Measurements from ENCODE around the gene WRNIP1. TPM values are rescaled to one million over a fixed set of nuclear protein-coding genes. Genes with fewer than 3 reads are reported as not detected.

Gene WRNIP1
- total RNA-seq, 1 experiment from 2014 or later = 85.9 TPM

GRCh38 chr6:2740581-2740980, 24.6 kb upstream of the WRNIP1 start:
- DNase-seq (ENCODE audit: low spot score) = no peak

GRCh38 chr6:2741756-2742155, 23.4 kb upstream of the WRNIP1 start:
- DNase-seq (ENCODE audit: low spot score) = no peak

- DNase-seq (ENCODE audit: low spot score) = no peak
These were observed 21.6 kb upstream of the WRNIP1 start for GRCh38 chr6:2743280-2744208.

- DNase-seq (ENCODE audit: low spot score) = peak; percentile 30
These were observed 20.9 kb upstream of the WRNIP1 start for GRCh38 chr6:2744209-2744771.

GRCh38 chr6:2744778-2745177, 20.4 kb upstream of the WRNIP1 start:
- DNase-seq (ENCODE audit: low spot score) = no peak

- DNase-seq (ENCODE audit: low spot score) = no peak
These were observed 19.9 kb upstream of the WRNIP1 start for GRCh38 chr6:2745246-2745645.

GRCh38 chr6:2746557-2747061, 18.6 kb upstream of the WRNIP1 start:
- no peak for DNase-seq (ENCODE audit: low spot score)

GRCh38 chr6:2748183-2748582, 17.0 kb upstream of the WRNIP1 start:
- DNase-seq (ENCODE audit: low spot score) = no peak

- peak; percentile 48 for DNase-seq (ENCODE audit: low spot score)
These were observed 15.1 kb upstream of the WRNIP1 start for GRCh38 chr6:2749969-2750600.

GRCh38 chr6:2750832-2751231, 14.4 kb upstream of the WRNIP1 start, which contains the start of gene MYLK4:
TSS of gene MYLK4 (minus strand) at chr6:2750922. CDS start at chr6:2749294, 1,628 bp downstream.
- DNase-seq (ENCODE audit: low spot score) = no peak

GRCh38 chr6:2751871-2752270, 13.3 kb upstream of the WRNIP1 start:
- no peak for DNase-seq (ENCODE audit: low spot score)

GRCh38 chr6:2752477-2753109, 12.6 kb upstream of the WRNIP1 start:
- no peak for DNase-seq (ENCODE audit: low spot score)

- DNase-seq (ENCODE audit: low spot score) = no peak
These were observed 12.1 kb upstream of the WRNIP1 start for GRCh38 chr6:2753110-2753489.

GRCh38 chr6:2753743-2754142, 11.4 kb upstream of the WRNIP1 start:
- no peak for DNase-seq (ENCODE audit: low spot score)

GRCh38 chr6:2754393-2754792, 10.8 kb upstream of the WRNIP1 start:
- no peak for DNase-seq (ENCODE audit: low spot score)

- no peak for DNase-seq (ENCODE audit: low spot score)
These were observed 10.3 kb upstream of the WRNIP1 start for GRCh38 chr6:2754911-2755310.

- DNase-seq (ENCODE audit: low spot score) = no peak
These were observed 9.7 kb upstream of the WRNIP1 start for GRCh38 chr6:2755456-2755855.

GRCh38 chr6:2756241-2756640, 9.0 kb upstream of the WRNIP1 start:
- DNase-seq (ENCODE audit: low spot score) = no peak

- no peak for DNase-seq (ENCODE audit: low spot score)
These were observed 8.4 kb upstream of the WRNIP1 start for GRCh38 chr6:2756687-2757224.

- DNase-seq (ENCODE audit: low spot score) = no peak
These were observed 6.2 kb upstream of the WRNIP1 start for GRCh38 chr6:2758980-2759379.

- DNase-seq (ENCODE audit: low spot score) = no peak
These were observed 4.0 kb upstream of the WRNIP1 start for GRCh38 chr6:2760882-2761842.
